Ovary (tissue), 3 donors: Measurements from ENCODE around the gene PDE5A.

ENCODE experiments used
- EP300 ChIP-seq: sonication (generic); formaldehyde crosslinking; IDR thresholded peaks from one replicate; pipeline ENCODE4 v1.6.1; 2017; ENCODE audit warnings: antibody characterized with exemption
- POLR2A ChIP-seq: fragments of 450-650 bp; IDR thresholded peaks from one replicate; pipeline ENCODE4 v1.6.1; 2017; ENCODE audit warnings: antibody characterized with exemption, mild to moderate bottlenecking, moderate library complexity
- TF ChIP-seq, protein P1 (sequence below), 3 donors: fragments of 450-650 bp in 2 of 3; fragments of 200-600 bp in 1 of 3; IDR thresholded peaks; one replicate each; pipeline versions ENCODE4 v1.5.1 to v1.8.0; 2016 to 2022; ENCODE audit warnings: antibody characterized with exemption in 3 of 3, mild to moderate bottlenecking in 1 of 3
- donor health status: DM: no; HTN: no; CAD: no.

DNA sequence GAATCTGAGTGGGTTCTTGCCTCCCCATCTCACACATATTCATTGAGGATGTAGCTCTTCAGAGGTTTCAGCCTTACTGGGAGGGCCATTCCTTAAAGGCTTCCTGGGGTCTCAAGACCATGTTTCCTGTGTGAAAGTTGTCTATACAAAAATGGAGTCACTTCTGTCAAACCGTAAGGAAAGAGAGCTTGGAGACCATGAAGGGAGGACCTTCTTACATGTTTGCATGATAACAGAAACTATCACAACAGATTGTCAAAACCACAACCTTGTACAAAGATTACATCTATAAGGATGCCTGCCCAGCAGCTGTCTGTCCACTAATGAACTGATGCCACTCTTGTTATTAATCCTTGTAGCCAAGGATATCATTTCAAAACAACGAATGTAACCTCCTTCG lies 139.3 kb downstream of the PDE5A start:
- TF ChIP-seq, protein P1, sequence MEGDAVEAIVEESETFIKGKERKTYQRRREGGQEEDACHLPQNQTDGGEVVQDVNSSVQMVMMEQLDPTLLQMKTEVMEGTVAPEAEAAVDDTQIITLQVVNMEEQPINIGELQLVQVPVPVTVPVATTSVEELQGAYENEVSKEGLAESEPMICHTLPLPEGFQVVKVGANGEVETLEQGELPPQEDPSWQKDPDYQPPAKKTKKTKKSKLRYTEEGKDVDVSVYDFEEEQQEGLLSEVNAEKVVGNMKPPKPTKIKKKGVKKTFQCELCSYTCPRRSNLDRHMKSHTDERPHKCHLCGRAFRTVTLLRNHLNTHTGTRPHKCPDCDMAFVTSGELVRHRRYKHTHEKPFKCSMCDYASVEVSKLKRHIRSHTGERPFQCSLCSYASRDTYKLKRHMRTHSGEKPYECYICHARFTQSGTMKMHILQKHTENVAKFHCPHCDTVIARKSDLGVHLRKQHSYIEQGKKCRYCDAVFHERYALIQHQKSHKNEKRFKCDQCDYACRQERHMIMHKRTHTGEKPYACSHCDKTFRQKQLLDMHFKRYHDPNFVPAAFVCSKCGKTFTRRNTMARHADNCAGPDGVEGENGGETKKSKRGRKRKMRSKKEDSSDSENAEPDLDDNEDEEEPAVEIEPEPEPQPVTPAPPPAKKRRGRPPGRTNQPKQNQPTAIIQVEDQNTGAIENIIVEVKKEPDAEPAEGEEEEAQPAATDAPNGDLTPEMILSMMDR (IDR thresholded peaks at IDR 0.05): no peak
- TF ChIP-seq EP300 (no peak), POLR2A (no peak)
